DND-41 (cell line): ENCODE data around the gene KIF1C.

Source experiments
- EZH2 ChIP-seq: IDR thresholded peaks from 3 replicates; pipeline ENCODE4 v1.6.1; 2012; ENCODE audit warnings: borderline replicate concordance, low read depth, mild to moderate bottlenecking, moderate library complexity, low read length, inconsistent platforms; ENCODE audit not compliant: severe bottlenecking
- TF ChIP-seq, protein P1 (sequence below): IDR thresholded peaks from 2 replicates; pipeline ENCODE4 v1.5.1; 2012; ENCODE audit warnings: borderline replicate concordance, low read length, moderate library complexity, mild to moderate bottlenecking; ENCODE audit not compliant: poor library complexity, severe bottlenecking; ENCODE audit errors: extremely low read depth

DNA sequence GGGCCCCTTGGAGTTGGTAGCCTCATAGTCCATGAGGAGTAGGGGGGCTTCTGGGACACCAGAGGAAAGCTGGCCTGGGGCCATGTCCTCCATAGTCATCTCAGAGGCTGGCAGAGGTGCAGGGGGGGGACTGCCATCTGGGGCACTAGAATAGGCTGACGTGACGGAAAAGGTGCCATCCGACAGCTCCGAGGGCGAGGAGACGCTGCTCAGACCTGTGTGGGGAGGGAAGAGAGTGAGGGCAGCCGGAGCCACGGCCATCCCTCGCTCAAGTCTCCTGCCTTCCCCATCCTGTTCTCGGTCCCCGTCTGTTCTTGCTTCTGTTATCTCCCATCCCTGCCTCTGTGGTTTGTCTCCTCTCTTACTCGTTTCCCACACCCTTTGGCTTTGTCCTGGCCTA lies 25.4 kb upstream of the KIF1C start:
- TF ChIP-seq, protein P1, sequence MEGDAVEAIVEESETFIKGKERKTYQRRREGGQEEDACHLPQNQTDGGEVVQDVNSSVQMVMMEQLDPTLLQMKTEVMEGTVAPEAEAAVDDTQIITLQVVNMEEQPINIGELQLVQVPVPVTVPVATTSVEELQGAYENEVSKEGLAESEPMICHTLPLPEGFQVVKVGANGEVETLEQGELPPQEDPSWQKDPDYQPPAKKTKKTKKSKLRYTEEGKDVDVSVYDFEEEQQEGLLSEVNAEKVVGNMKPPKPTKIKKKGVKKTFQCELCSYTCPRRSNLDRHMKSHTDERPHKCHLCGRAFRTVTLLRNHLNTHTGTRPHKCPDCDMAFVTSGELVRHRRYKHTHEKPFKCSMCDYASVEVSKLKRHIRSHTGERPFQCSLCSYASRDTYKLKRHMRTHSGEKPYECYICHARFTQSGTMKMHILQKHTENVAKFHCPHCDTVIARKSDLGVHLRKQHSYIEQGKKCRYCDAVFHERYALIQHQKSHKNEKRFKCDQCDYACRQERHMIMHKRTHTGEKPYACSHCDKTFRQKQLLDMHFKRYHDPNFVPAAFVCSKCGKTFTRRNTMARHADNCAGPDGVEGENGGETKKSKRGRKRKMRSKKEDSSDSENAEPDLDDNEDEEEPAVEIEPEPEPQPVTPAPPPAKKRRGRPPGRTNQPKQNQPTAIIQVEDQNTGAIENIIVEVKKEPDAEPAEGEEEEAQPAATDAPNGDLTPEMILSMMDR, result no peak
- no peak for TF ChIP-seq EZH2
